ENCODE results near the gene PCGF6.

Gene PCGF6

GRCh38 chr10:103350517-103351260 is at the start of gene PCGF6:
Gene PCGF6 (minus strand): TSS chr10:103351140. CDS start chr10:103351066, 74 bp downstream.
- in situ Hi-C loops (cut with MboI; ENCODE audit: low pct_unique_long_range_greater_than_20kb, low sequenced_read_pairs, unreplicated experiment), result no loop called here
- peak; percentile 1 for TF ChIP-seq CTCF (IDR thresholded peaks at IDR 0.05; ENCODE audit: extremely low read depth, insufficient read depth, missing control alignments)
- DNase-seq (ENCODE audit: low spot score), result peak; percentile 96

- DNase-seq (ENCODE audit: low spot score), result no peak
- TF ChIP-seq CTCF (IDR thresholded peaks at IDR 0.05; ENCODE audit: extremely low read depth, insufficient read depth, missing control alignments), result no peak
- in situ Hi-C loops (cut with MboI; ENCODE audit: low pct_unique_long_range_greater_than_20kb, low sequenced_read_pairs, unreplicated experiment), result no loop called here
Measured at GRCh38 chr10:103397191-103397825, 46.4 kb upstream of the PCGF6 start.

GRCh38 chr10:103396789-103397087 is 45.8 kb upstream of the PCGF6 start:
- DNase-seq (ENCODE audit: low spot score), result no peak
- no peak for TF ChIP-seq CTCF (IDR thresholded peaks at IDR 0.05; ENCODE audit: extremely low read depth, insufficient read depth, missing control alignments)

GRCh38 chr10:103396067-103396788 is 45.3 kb upstream of the PCGF6 start, which contains the start of the genes ATP5MK and PDCD11:
Gene ATP5MK (minus strand): TSS chr10:103396475. CDS start chr10:103392457, 4,018 bp downstream.
Gene PDCD11 (plus strand): TSS chr10:103396626. CDS start chr10:103398427, 1,801 bp downstream.
- TF ChIP-seq CTCF (IDR thresholded peaks at IDR 0.05; ENCODE audit: extremely low read depth, insufficient read depth, missing control alignments), result peak; percentile 21
- in situ Hi-C loops (cut with MboI; ENCODE audit: low pct_unique_long_range_greater_than_20kb, low sequenced_read_pairs, unreplicated experiment), result no loop called here
- DNase-seq (ENCODE audit: low spot score), result peak; percentile 93

More at GRCh38 chr10:103396789-103397087, 45.8 kb upstream of the PCGF6 start:
- in situ Hi-C loops (cut with MboI; ENCODE audit: low pct_unique_long_range_greater_than_20kb, low sequenced_read_pairs, unreplicated experiment), result no loop called here

GRCh38 chr10:103395754-103396066 is 44.8 kb upstream of the PCGF6 start:
- no peak for TF ChIP-seq CTCF (IDR thresholded peaks at IDR 0.05; ENCODE audit: extremely low read depth, insufficient read depth, missing control alignments)
- in situ Hi-C loops (cut with MboI; ENCODE audit: low pct_unique_long_range_greater_than_20kb, low sequenced_read_pairs, unreplicated experiment), result no loop called here
- DNase-seq (ENCODE audit: low spot score), result peak; percentile 18

- no peak for TF ChIP-seq CTCF (IDR thresholded peaks at IDR 0.05; ENCODE audit: extremely low read depth, insufficient read depth, missing control alignments)
- in situ Hi-C loops (cut with MboI; ENCODE audit: low pct_unique_long_range_greater_than_20kb, low sequenced_read_pairs, unreplicated experiment), result no loop called here
- no peak for DNase-seq (ENCODE audit: low spot score)
Measured at GRCh38 chr10:103394180-103394579, 43.2 kb upstream of the PCGF6 start.

Data from GM13977 (cell line).